ENCODE results near the gene TNP1.

Gene TNP1

GRCh38 chr2:216900406-216900805 lies 40.5 kb upstream of the TNP1 start:
- DNase-seq: no peak
- no peaks in the 10 kb centered on the region for H3K4me1 ChIP-seq (ENCODE audit: control extremely low read depth in 1 of 4, control insufficient read depth in 4 of 4, insufficient read depth in 4 of 4, low read length in 3 of 4)
- peaks cover 0 to 4% (median 0%) of the 10 kb centered on the region in 5 experiments for H3K27me3 ChIP-seq (replicated peaks in 2 of 5; ENCODE audit: control insufficient read depth in 4 of 5, insufficient read depth in 5 of 5, low read length in 4 of 5)
- POLR2A ChIA-PET: no interaction called here
- H3K9me3 ChIP-seq (ENCODE audit: control extremely low read depth in 1 of 5, control insufficient read depth in 4 of 5, insufficient read depth in 2 of 5, low read depth in 1 of 5, low read length in 4 of 5): peaks cover 3 to 28% (median 5%) of the 10 kb centered on the region in 5 experiments
- CTCF ChIA-PET: no interaction called here
- no peak overlapping the region for H3K4me3 ChIP-seq (ENCODE audit: control insufficient read depth in 1 of 7, extremely low read depth in 1 of 7, insufficient read depth in 4 of 7, low read depth in 2 of 7, low read length in 6 of 7)
- H3K36me3 ChIP-seq (ENCODE audit: control insufficient read depth in 4 of 4, insufficient read depth in 4 of 4, low read length in 3 of 4): no peaks in the 10 kb centered on the region
- H3K27ac ChIP-seq (ENCODE audit: insufficient read depth in 1 of 2, low read depth in 1 of 2, low read length in 2 of 2, poor library complexity in 1 of 2, severe bottlenecking in 2 of 2): no peak overlapping the region

GRCh38 chr2:216897561-216898203 lies 37.8 kb upstream of the TNP1 start:
- no peaks in the 10 kb centered on the region for H3K36me3 ChIP-seq (ENCODE audit: control insufficient read depth in 4 of 4, insufficient read depth in 4 of 4, low read length in 3 of 4)
- DNase-seq: no peak
- 100% methylated on average over 1 of the region's 2 CpGs for WGBS (ENCODE audit: insufficient coverage)
- H3K9me3 ChIP-seq (ENCODE audit: control extremely low read depth in 1 of 5, control insufficient read depth in 4 of 5, insufficient read depth in 2 of 5, low read depth in 1 of 5, low read length in 4 of 5): peaks cover 3 to 19% (median 5%) of the 10 kb centered on the region in 5 experiments
- H3K4me1 ChIP-seq (ENCODE audit: control extremely low read depth in 1 of 4, control insufficient read depth in 4 of 4, insufficient read depth in 4 of 4, low read length in 3 of 4): no peaks in the 10 kb centered on the region
- CTCF ChIA-PET: no interaction called here
- H3K4me3 ChIP-seq (ENCODE audit: control insufficient read depth in 1 of 7, extremely low read depth in 1 of 7, insufficient read depth in 4 of 7, low read depth in 2 of 7, low read length in 6 of 7): no peak overlapping the region
- POLR2A ChIA-PET: no interaction called here
- peaks cover 0 to 4% (median 0%) of the 10 kb centered on the region in 5 experiments for H3K27me3 ChIP-seq (replicated peaks in 2 of 5; ENCODE audit: control insufficient read depth in 4 of 5, insufficient read depth in 5 of 5, low read length in 4 of 5)
- no peak overlapping the region for H3K27ac ChIP-seq (ENCODE audit: insufficient read depth in 1 of 2, low read depth in 1 of 2, low read length in 2 of 2, poor library complexity in 1 of 2, severe bottlenecking in 2 of 2)

GRCh38 chr2:216890138-216890537 lies 30.3 kb upstream of the TNP1 start:
- peaks cover 0 to 5% (median 0%) of the 10 kb centered on the region in 5 experiments for H3K9me3 ChIP-seq (ENCODE audit: control extremely low read depth in 1 of 5, control insufficient read depth in 4 of 5, insufficient read depth in 2 of 5, low read depth in 1 of 5, low read length in 4 of 5)
- no peak overlapping the region for H3K27ac ChIP-seq (ENCODE audit: insufficient read depth in 1 of 2, low read depth in 1 of 2, low read length in 2 of 2, poor library complexity in 1 of 2, severe bottlenecking in 2 of 2)
- H3K27me3 ChIP-seq (replicated peaks in 2 of 5; ENCODE audit: control insufficient read depth in 4 of 5, insufficient read depth in 5 of 5, low read length in 4 of 5): peaks cover 0 to 3% (median 0%) of the 10 kb centered on the region in 5 experiments
- DNase-seq: no peak
- H3K4me1 ChIP-seq (ENCODE audit: control extremely low read depth in 1 of 4, control insufficient read depth in 4 of 4, insufficient read depth in 4 of 4, low read length in 3 of 4): no peaks in the 10 kb centered on the region
- no CpG with 5 or more reads among the region's 2 CpGs for WGBS (ENCODE audit: insufficient coverage)
- CTCF ChIA-PET: no interaction called here
- POLR2A ChIA-PET: no interaction called here
- no peak overlapping the region for H3K4me3 ChIP-seq (ENCODE audit: control insufficient read depth in 1 of 7, extremely low read depth in 1 of 7, insufficient read depth in 4 of 7, low read depth in 2 of 7, low read length in 6 of 7)
- H3K36me3 ChIP-seq (ENCODE audit: control insufficient read depth in 4 of 4, insufficient read depth in 4 of 4, low read length in 3 of 4): no peaks in the 10 kb centered on the region

- H3K27me3 ChIP-seq (replicated peaks in 2 of 5; ENCODE audit: control insufficient read depth in 4 of 5, insufficient read depth in 5 of 5, low read length in 4 of 5): peaks cover 0 to 3% (median 0%) of the 10 kb centered on the region in 5 experiments
- no peak for DNase-seq
- H3K4me3 ChIP-seq (ENCODE audit: control insufficient read depth in 1 of 7, extremely low read depth in 1 of 7, insufficient read depth in 4 of 7, low read depth in 2 of 7, low read length in 6 of 7): no peak overlapping the region
- H3K4me1 ChIP-seq (ENCODE audit: control extremely low read depth in 1 of 4, control insufficient read depth in 4 of 4, insufficient read depth in 4 of 4, low read length in 3 of 4): no peaks in the 10 kb centered on the region
- ChIA-PET CTCF (no interaction called here), POLR2A (no interaction called here)
- no peaks in the 10 kb centered on the region for H3K36me3 ChIP-seq (ENCODE audit: control insufficient read depth in 4 of 4, insufficient read depth in 4 of 4, low read length in 3 of 4)
- no peak overlapping the region for H3K27ac ChIP-seq (ENCODE audit: insufficient read depth in 1 of 2, low read depth in 1 of 2, low read length in 2 of 2, poor library complexity in 1 of 2, severe bottlenecking in 2 of 2)
- WGBS (ENCODE audit: insufficient coverage): 92% methylated on average over 7 of the region's 8 CpGs
- peaks cover 0 to 5% (median 0%) of the 10 kb centered on the region in 5 experiments for H3K9me3 ChIP-seq (ENCODE audit: control extremely low read depth in 1 of 5, control insufficient read depth in 4 of 5, insufficient read depth in 2 of 5, low read depth in 1 of 5, low read length in 4 of 5)
Measured at GRCh38 chr2:216888887-216889622, 29.2 kb upstream of the TNP1 start.

- Histone ChIP-seq H3K9me3 (ENCODE audit: control extremely low read depth in 1 of 5, control insufficient read depth in 4 of 5, insufficient read depth in 2 of 5, low read depth in 1 of 5, low read length in 4 of 5) (peaks cover 0 to 5% (median 0%) of the 10 kb centered on the region in 5 experiments), H3K27ac (ENCODE audit: insufficient read depth in 1 of 2, low read depth in 1 of 2, low read length in 2 of 2, poor library complexity in 1 of 2, severe bottlenecking in 2 of 2) (no peak overlapping the region), H3K4me1 (ENCODE audit: control extremely low read depth in 1 of 4, control insufficient read depth in 4 of 4, insufficient read depth in 4 of 4, low read length in 3 of 4) (no peaks in the 10 kb centered on the region), H3K4me3 (ENCODE audit: control insufficient read depth in 1 of 7, extremely low read depth in 1 of 7, insufficient read depth in 4 of 7, low read depth in 2 of 7, low read length in 6 of 7) (no peak overlapping the region), H3K36me3 (ENCODE audit: control insufficient read depth in 4 of 4, insufficient read depth in 4 of 4, low read length in 3 of 4) (no peaks in the 10 kb centered on the region), H3K27me3 (replicated peaks in 2 of 5; ENCODE audit: control insufficient read depth in 4 of 5, insufficient read depth in 5 of 5, low read length in 4 of 5) (peaks cover 0 to 3% (median 0%) of the 10 kb centered on the region in 5 experiments)
- ChIA-PET POLR2A (no interaction called here), CTCF (no interaction called here)
- no peak for DNase-seq
- 94% methylated on average over 4 of the region's 5 CpGs for WGBS (ENCODE audit: insufficient coverage)
Measured at GRCh38 chr2:216888081-216888480, 28.2 kb upstream of the TNP1 start.

GRCh38 chr2:216887138-216887537 lies 27.3 kb upstream of the TNP1 start:
- Histone ChIP-seq H3K9me3 (ENCODE audit: control extremely low read depth in 1 of 5, control insufficient read depth in 4 of 5, insufficient read depth in 2 of 5, low read depth in 1 of 5, low read length in 4 of 5) (peaks cover 0 to 5% (median 0%) of the 10 kb centered on the region in 5 experiments), H3K36me3 (ENCODE audit: control insufficient read depth in 4 of 4, insufficient read depth in 4 of 4, low read length in 3 of 4) (no peaks in the 10 kb centered on the region), H3K4me1 (ENCODE audit: control extremely low read depth in 1 of 4, control insufficient read depth in 4 of 4, insufficient read depth in 4 of 4, low read length in 3 of 4) (no peaks in the 10 kb centered on the region), H3K4me3 (ENCODE audit: control insufficient read depth in 1 of 7, extremely low read depth in 1 of 7, insufficient read depth in 4 of 7, low read depth in 2 of 7, low read length in 6 of 7) (no peak overlapping the region), H3K27ac (ENCODE audit: insufficient read depth in 1 of 2, low read depth in 1 of 2, low read length in 2 of 2, poor library complexity in 1 of 2, severe bottlenecking in 2 of 2) (no peak overlapping the region), H3K27me3 (replicated peaks in 2 of 5; ENCODE audit: control insufficient read depth in 4 of 5, insufficient read depth in 5 of 5, low read length in 4 of 5) (peaks cover 0 to 3% (median 0%) of the 10 kb centered on the region in 5 experiments)
- WGBS (ENCODE audit: insufficient coverage): over 99% methylated on average over 8 of the region's 8 CpGs
- DNase-seq: no peak
- CTCF ChIA-PET: interaction anchor here (0.6 kb wide), 1 partner anchor 10 kb away, joined by 3 read pairs; no protein-coding TSS in a partner anchor
- POLR2A ChIA-PET: no interaction called here

GRCh38 chr2:216885117-216885553 lies 25.3 kb upstream of the TNP1 start:
- Histone ChIP-seq H3K27ac (ENCODE audit: insufficient read depth in 1 of 2, low read depth in 1 of 2, low read length in 2 of 2, poor library complexity in 1 of 2, severe bottlenecking in 2 of 2) (no peak overlapping the region), H3K36me3 (ENCODE audit: control insufficient read depth in 4 of 4, insufficient read depth in 4 of 4, low read length in 3 of 4) (no peaks in the 10 kb centered on the region), H3K27me3 (replicated peaks in 2 of 5; ENCODE audit: control insufficient read depth in 4 of 5, insufficient read depth in 5 of 5, low read length in 4 of 5) (peaks cover 0 to 3% (median 0%) of the 10 kb centered on the region in 5 experiments), H3K9me3 (ENCODE audit: control extremely low read depth in 1 of 5, control insufficient read depth in 4 of 5, insufficient read depth in 2 of 5, low read depth in 1 of 5, low read length in 4 of 5) (peaks cover 0 to 3% (median 0%) of the 10 kb centered on the region in 5 experiments), H3K4me3 (ENCODE audit: control insufficient read depth in 1 of 7, extremely low read depth in 1 of 7, insufficient read depth in 4 of 7, low read depth in 2 of 7, low read length in 6 of 7) (no peak overlapping the region), H3K4me1 (ENCODE audit: control extremely low read depth in 1 of 4, control insufficient read depth in 4 of 4, insufficient read depth in 4 of 4, low read length in 3 of 4) (peaks cover 0 to 15% (median 9%) of the 10 kb centered on the region in 4 experiments)
- CTCF ChIA-PET: no interaction called here
- DNase-seq: no peak
- WGBS (ENCODE audit: insufficient coverage): over 99% methylated on average over 15 of the region's 32 CpGs
- POLR2A ChIA-PET: no interaction called here

Data from common myeloid progenitor, CD34-positive (primary cell).